Neural crest cell (in vitro differentiated cells): ENCODE results near the gene NDUFB11. TPM values are rescaled to one million over a fixed set of nuclear protein-coding genes. Genes with fewer than 3 reads are reported as not detected.

Experiments used
- DNase-seq: peaks from one replicate; pipeline ENCODE4 v3.0.0; 2021; ENCODE audit warnings: low read depth, mixed read lengths, low spot score
- H3K27ac Mint-ChIP-seq: one replicate; pipeline ENCODE4 v1.8.0; 2021; ENCODE audit warnings: mild to moderate bottlenecking, mixed read lengths; ENCODE audit not compliant: unreplicated experiment
- H3K27me3 Mint-ChIP-seq: 2 replicates; pipeline ENCODE4 v1.8.0; 2021; ENCODE audit warnings: low read depth, mild to moderate bottlenecking, mixed read lengths
- H3K36me3 Mint-ChIP-seq: 2 replicates; pipeline ENCODE4 v1.8.0; 2021; ENCODE audit warnings: low read depth, mild to moderate bottlenecking, mixed read lengths
- H3K4me1 Mint-ChIP-seq: 2 replicates; pipeline ENCODE4 v1.8.0; 2021; ENCODE audit warnings: mixed read lengths
- H3K4me3 Mint-ChIP-seq: one replicate; pipeline ENCODE4 v1.8.0; 2021; ENCODE audit warnings: mild to moderate bottlenecking, mixed read lengths
- H3K9me3 Mint-ChIP-seq: 2 replicates; pipeline ENCODE4 v1.8.0; 2021; ENCODE audit warnings: mixed read lengths
- CTCF ChIP-seq: fragments of 200-600 bp; sonication (generic); conservative IDR thresholded peaks from 2 replicates; pipeline ENCODE4 v1.5.0; 2021; ENCODE audit warnings: antibody characterized with exemption, mild to moderate bottlenecking
- total RNA-seq: library from RNA; stranded (reverse); gene quantifications from 2 replicates; pipeline ENCODE4 v1.2.1, GENCODE V29; 2021

The NDUFB11 gene
- total RNA-seq, 1 donor from 2014 or later: 115 TPM

GRCh38 chrX:47156611-47157520 is 12.4 kb upstream of the NDUFB11 start:
- TF ChIP-seq CTCF: no peak
- Mint-ChIP-seq H3K4me3 (no peak overlapping the region), H3K27me3 (no peaks in the 10 kb centered on the region), H3K4me1 (no peaks in the 10 kb centered on the region), H3K27ac (no peak overlapping the region), H3K9me3 (peaks cover 2% of the 10 kb centered on the region), H3K36me3 (peaks cover 23% of the 10 kb centered on the region)
- DNase-seq: no peak

- Mint-ChIP-seq H3K27ac (no peak overlapping the region), H3K27me3 (no peaks in the 10 kb centered on the region), H3K36me3 (peaks cover 16% of the 10 kb centered on the region), H3K9me3 (no peaks in the 10 kb centered on the region), H3K4me1 (peaks cover 7% of the 10 kb centered on the region), H3K4me3 (no peak overlapping the region)
- TF ChIP-seq CTCF: no peak
- no peak for DNase-seq
Observed at GRCh38 chrX:47151435-47151834, 6.9 kb upstream of the NDUFB11 start.

- H3K36me3 Mint-ChIP-seq: peaks cover 14% of the 10 kb centered on the region
- peaks cover 11% of the 10 kb centered on the region for H3K4me1 Mint-ChIP-seq
- peaks cover 2% of the 10 kb centered on the region for H3K27me3 Mint-ChIP-seq
- H3K4me3 Mint-ChIP-seq: no peak overlapping the region
- H3K9me3 Mint-ChIP-seq: no peaks in the 10 kb centered on the region
- TF ChIP-seq CTCF: no peak
- no peak overlapping the region for H3K27ac Mint-ChIP-seq
- DNase-seq: no peak
Observed at GRCh38 chrX:47148946-47149345, 4.4 kb upstream of the NDUFB11 start.

- H3K4me3 Mint-ChIP-seq: peak overlapping the region; percentile 100
- no peak for DNase-seq
- no peaks in the 10 kb centered on the region for H3K9me3 Mint-ChIP-seq
- H3K27ac Mint-ChIP-seq: peak overlapping the region; percentile 78
- peaks cover 16% of the 10 kb centered on the region for H3K36me3 Mint-ChIP-seq
- H3K27me3 Mint-ChIP-seq: peaks cover 2% of the 10 kb centered on the region
- no peak for TF ChIP-seq CTCF
- H3K4me1 Mint-ChIP-seq: peaks cover 14% of the 10 kb centered on the region
Observed at GRCh38 chrX:47146936-47147859, 2.7 kb upstream of the NDUFB11 start.

GRCh38 chrX:47146121-47146935 is 1.8 kb upstream of the NDUFB11 start:
- Mint-ChIP-seq H3K27ac (peak overlapping the region; percentile 89), H3K36me3 (peaks cover 14% of the 10 kb centered on the region), H3K4me3 (peak overlapping the region; percentile 100)

More at GRCh38 chrX:47146121-47146935, 1.8 kb upstream of the NDUFB11 start:
- no peak for TF ChIP-seq CTCF
- H3K27me3 Mint-ChIP-seq: peaks cover 2% of the 10 kb centered on the region
- DNase-seq: no peak
- H3K4me1 Mint-ChIP-seq: peaks cover 14% of the 10 kb centered on the region
- H3K9me3 Mint-ChIP-seq: no peaks in the 10 kb centered on the region
